WTC11 (cell line): Measurements from ENCODE around the gene GFRA1. TPM values are rescaled to one million over a fixed set of nuclear protein-coding genes. Genes with fewer than 3 reads are reported as not detected.

Source experiments
- ATAC-seq: fragments of 200-7000 bp; cut with Tn5 transposase; 2 replicates; pipeline ENCODE4 v1.10.0; 2021; ENCODE audit warnings: mild to moderate bottlenecking, moderate library complexity
- CTCF ChIA-PET: fragments of 300-600 bp; sonication (Branson Sonifier 250); formaldehyde crosslinking; loops from one replicate; lab custom pipeline; 2021; ENCODE audit warnings: antibody characterized with exemption; lab: Charles Lee
- POLR2A ChIA-PET: fragments of 350-600 bp; sonication (Branson Sonifier 250); formaldehyde crosslinking; loops from one replicate; lab custom pipeline; 2021; ENCODE audit warnings: antibody characterized with exemption; lab: Charles Lee
- DNase-seq: peaks from one replicate; pipeline ENCODE4 v3.0.0; 2021; ENCODE audit warnings: low spot score
- H3K27ac Mint-ChIP-seq: 2 replicates; pipeline ENCODE4 v1.8.0; 2021; ENCODE audit warnings: mixed read lengths
- H3K27me3 Mint-ChIP-seq: 2 replicates; pipeline ENCODE4 v1.8.0; 2021; ENCODE audit warnings: low read depth, mild to moderate bottlenecking, moderate library complexity, mixed read lengths
- H3K36me3 Mint-ChIP-seq: 2 replicates; pipeline ENCODE4 v1.8.0; 2021; ENCODE audit warnings: mixed read lengths
- H3K4me1 Mint-ChIP-seq: 2 replicates; pipeline ENCODE4 v1.8.0; 2022; ENCODE audit warnings: mixed read lengths
- H3K4me3 Mint-ChIP-seq: 2 replicates; pipeline ENCODE4 v1.8.0; 2021; ENCODE audit warnings: mild to moderate bottlenecking, moderate library complexity, mixed read lengths
- H3K9me3 Mint-ChIP-seq: 2 replicates; pipeline ENCODE4 v1.8.0; 2021; ENCODE audit warnings: mixed read lengths
- AFF4 ChIP-seq: sonication (generic); formaldehyde crosslinking; IDR thresholded peaks from 2 replicates; pipeline ENCODE4 v1.8.1; 2023; ENCODE audit warnings: mild to moderate bottlenecking, missing genetic modification reagents, borderline replicate concordance
- FOXP1 ChIP-seq: sonication (generic); formaldehyde crosslinking; IDR thresholded peaks from 2 replicates; pipeline ENCODE4 v1.8.0; 2022; ENCODE audit warnings: missing genetic modification reagents, mild to moderate bottlenecking, moderate library complexity, borderline replicate concordance
- GRHL2 ChIP-seq: fragments of 250-450 bp; sonication (Bioruptor Pico); IDR thresholded peaks from 2 replicates; pipeline ENCODE4 v1.8.0; 2022; ENCODE audit warnings: mild to moderate bottlenecking, moderate library complexity; ENCODE audit not compliant: insufficient replicate concordance, severe bottlenecking
- HMGXB4 ChIP-seq: sonication (generic); formaldehyde crosslinking; IDR thresholded peaks from 2 replicates; pipeline ENCODE4 v1.8.1; 2023; ENCODE audit warnings: mild to moderate bottlenecking, moderate library complexity, missing genetic modification reagents
- JUN ChIP-seq: sonication (generic); formaldehyde crosslinking; IDR thresholded peaks from 2 replicates; pipeline ENCODE4 v1.8.0; 2023; ENCODE audit warnings: mild to moderate bottlenecking, missing genetic modification reagents
- NFATC4 ChIP-seq: fragments of 250-450 bp; sonication (Bioruptor Pico); IDR thresholded peaks from 2 replicates; pipeline ENCODE4 v1.9.0; 2021; ENCODE audit warnings: mild to moderate bottlenecking
- NFE2L1 ChIP-seq: sonication (generic); formaldehyde crosslinking; IDR thresholded peaks from 2 replicates; pipeline ENCODE4 v1.8.1; 2023; ENCODE audit warnings: missing genetic modification reagents
- RORB ChIP-seq: fragments of 250-450 bp; sonication (Bioruptor Pico); IDR thresholded peaks from 2 replicates; pipeline ENCODE4 v1.9.0; 2021; ENCODE audit warnings: mild to moderate bottlenecking
- SMAD3 ChIP-seq: sonication (generic); formaldehyde crosslinking; IDR thresholded peaks from 2 replicates; pipeline ENCODE4 v1.8.0; 2022; ENCODE audit warnings: missing genetic modification reagents, mild to moderate bottlenecking, borderline replicate concordance
- SMAD4 ChIP-seq: sonication (generic); formaldehyde crosslinking; IDR thresholded peaks from 2 replicates; pipeline ENCODE4 v1.8.0; 2022; ENCODE audit warnings: mild to moderate bottlenecking, missing genetic modification reagents
- SOX15 ChIP-seq: fragments of 250-450 bp; sonication (Bioruptor Pico); IDR thresholded peaks from 2 replicates; pipeline ENCODE4 v1.9.0; 2021; ENCODE audit warnings: mild to moderate bottlenecking
- SP1 ChIP-seq: sonication (generic); formaldehyde crosslinking; conservative IDR thresholded peaks from 2 replicates; pipeline ENCODE4 v1.8.1; 2022; ENCODE audit warnings: missing genetic modification reagents
- TCF7 ChIP-seq: sonication (generic); formaldehyde crosslinking; IDR thresholded peaks from 2 replicates; pipeline ENCODE4 v1.8.0; 2022; ENCODE audit warnings: mild to moderate bottlenecking, low read depth, missing genetic modification reagents, moderate library complexity
- TEAD1 ChIP-seq: sonication (generic); formaldehyde crosslinking; IDR thresholded peaks from 2 replicates; pipeline ENCODE4 v1.8.0; 2022; ENCODE audit warnings: mild to moderate bottlenecking, missing genetic modification reagents
- TEAD4 ChIP-seq: sonication (generic); formaldehyde crosslinking; IDR thresholded peaks from 2 replicates; pipeline ENCODE4 v1.8.0; 2022; ENCODE audit warnings: mild to moderate bottlenecking, missing genetic modification reagents
- ZBTB21 ChIP-seq: sonication (generic); formaldehyde crosslinking; IDR thresholded peaks from 2 replicates; pipeline ENCODE4 v1.8.1; 2023; ENCODE audit warnings: mild to moderate bottlenecking, missing genetic modification reagents, borderline replicate concordance
- ZNF121 ChIP-seq: sonication (generic); formaldehyde crosslinking; IDR thresholded peaks from 2 replicates; pipeline ENCODE4 v1.8.0; 2023; ENCODE audit warnings: missing genetic modification reagents
- ZNF138 ChIP-seq: sonication (generic); formaldehyde crosslinking; conservative IDR thresholded peaks from 2 replicates; pipeline ENCODE4 v1.8.1; 2022; ENCODE audit warnings: mild to moderate bottlenecking, moderate library complexity, missing genetic modification reagents
- ZNF263 ChIP-seq: sonication (generic); formaldehyde crosslinking; IDR thresholded peaks from 2 replicates; pipeline ENCODE4 v1.8.1; 2022; ENCODE audit warnings: low read depth, mild to moderate bottlenecking, moderate library complexity, missing genetic modification reagents
- ZNF396 ChIP-seq: fragments of 250-450 bp; sonication (Bioruptor Pico); IDR thresholded peaks from 2 replicates; pipeline ENCODE4 v1.8.0; 2021; ENCODE audit warnings: mild to moderate bottlenecking, moderate library complexity, borderline replicate concordance
- total RNA-seq: library from RNA; stranded (reverse); gene quantifications from 3 replicates; pipeline ENCODE4 v1.2.3, GENCODE V29; 2021
- TF ChIP-seq, protein P1 (sequence below): sonication (generic); formaldehyde crosslinking; IDR thresholded peaks from 2 replicates; pipeline ENCODE4 v1.8.1; 2023; ENCODE audit warnings: mild to moderate bottlenecking, missing genetic modification reagents, moderate library complexity
- TF ChIP-seq, protein P2 (sequence below): sonication (generic); formaldehyde crosslinking; IDR thresholded peaks from 2 replicates; pipeline ENCODE4 v1.8.1; 2023; ENCODE audit warnings: mild to moderate bottlenecking, missing genetic modification reagents, moderate library complexity
- TF ChIP-seq, protein P3 (sequence below): sonication (generic); formaldehyde crosslinking; conservative IDR thresholded peaks from 2 replicates; pipeline ENCODE4 v1.8.1; 2023; ENCODE audit warnings: mild to moderate bottlenecking, low read depth, missing genetic modification reagents, moderate library complexity

The GFRA1 gene
- total RNA-seq, 1 experiment from 2014 or later: 4.4 TPM

DNA sequence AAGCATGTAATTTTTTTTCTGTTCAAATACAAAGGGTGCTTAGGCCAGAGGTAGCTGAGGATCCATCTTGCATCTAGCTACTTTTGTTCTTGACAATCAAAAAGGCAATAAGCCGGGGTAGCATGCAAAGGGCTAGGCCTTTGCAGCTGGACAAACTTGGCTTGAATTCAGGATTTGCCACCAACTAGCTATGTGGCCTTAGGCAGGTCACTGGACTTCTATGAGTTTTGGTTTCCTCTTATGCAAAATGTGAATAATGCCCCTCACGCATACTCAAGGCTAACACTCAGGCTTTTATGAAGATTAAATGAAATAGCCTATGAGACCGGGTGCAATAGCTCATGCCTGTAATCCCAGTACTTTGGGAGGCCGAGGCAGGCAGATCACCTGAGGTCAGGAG, 19.3 kb downstream of the GFRA1 start:
- Mint-ChIP-seq H3K4me3 (no peak overlapping the region), H3K27ac (no peak overlapping the region), H3K27me3 (no peaks in the 10 kb centered on the region), H3K4me1 (peaks cover 26% of the 10 kb centered on the region), H3K36me3 (no peaks in the 10 kb centered on the region), H3K9me3 (no peaks in the 10 kb centered on the region)
- ATAC-seq (no peak), DNase-seq (no peak)
- POLR2A ChIA-PET: no interaction called here
- TF ChIP-seq ZNF138 (CRISPR knock-in tag): no peak
- no peak for TF ChIP-seq HMGXB4 (CRISPR knock-in tag)
- TF ChIP-seq, protein P1, sequence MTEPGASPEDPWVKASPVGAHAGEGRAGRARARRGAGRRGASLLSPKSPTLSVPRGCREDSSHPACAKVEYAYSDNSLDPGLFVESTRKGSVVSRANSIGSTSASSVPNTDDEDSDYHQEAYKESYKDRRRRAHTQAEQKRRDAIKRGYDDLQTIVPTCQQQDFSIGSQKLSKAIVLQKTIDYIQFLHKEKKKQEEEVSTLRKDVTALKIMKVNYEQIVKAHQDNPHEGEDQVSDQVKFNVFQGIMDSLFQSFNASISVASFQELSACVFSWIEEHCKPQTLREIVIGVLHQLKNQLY (CRISPR knock-in tag): no peak
- no peak for TF ChIP-seq ZNF121
- TF ChIP-seq NFATC4 (CRISPR knock-in tag): no peak
- TF ChIP-seq SMAD4 (CRISPR knock-in tag): no peak
- no peak for TF ChIP-seq TCF7 (CRISPR knock-in tag)
- TF ChIP-seq RORB (CRISPR knock-in tag): no peak
- no peak for TF ChIP-seq JUN (CRISPR knock-in tag)
- TF ChIP-seq NFE2L1 (CRISPR knock-in tag): no peak
- no peak for TF ChIP-seq TEAD4 (CRISPR knock-in tag)
- no peak for TF ChIP-seq FOXP1
- no peak for TF ChIP-seq AFF4 (CRISPR knock-in tag)
- no peak for TF ChIP-seq ZNF396 (CRISPR knock-in tag)
- no peak for TF ChIP-seq SP1
- no peak for TF ChIP-seq SOX15 (CRISPR knock-in tag)
- TF ChIP-seq ZBTB21 (CRISPR knock-in tag): no peak
- TF ChIP-seq SMAD3 (CRISPR knock-in tag): no peak
- no peak for TF ChIP-seq TEAD1 (CRISPR knock-in tag)
- TF ChIP-seq GRHL2 (CRISPR knock-in tag): no peak
- CTCF ChIA-PET: no interaction called here

DNA sequence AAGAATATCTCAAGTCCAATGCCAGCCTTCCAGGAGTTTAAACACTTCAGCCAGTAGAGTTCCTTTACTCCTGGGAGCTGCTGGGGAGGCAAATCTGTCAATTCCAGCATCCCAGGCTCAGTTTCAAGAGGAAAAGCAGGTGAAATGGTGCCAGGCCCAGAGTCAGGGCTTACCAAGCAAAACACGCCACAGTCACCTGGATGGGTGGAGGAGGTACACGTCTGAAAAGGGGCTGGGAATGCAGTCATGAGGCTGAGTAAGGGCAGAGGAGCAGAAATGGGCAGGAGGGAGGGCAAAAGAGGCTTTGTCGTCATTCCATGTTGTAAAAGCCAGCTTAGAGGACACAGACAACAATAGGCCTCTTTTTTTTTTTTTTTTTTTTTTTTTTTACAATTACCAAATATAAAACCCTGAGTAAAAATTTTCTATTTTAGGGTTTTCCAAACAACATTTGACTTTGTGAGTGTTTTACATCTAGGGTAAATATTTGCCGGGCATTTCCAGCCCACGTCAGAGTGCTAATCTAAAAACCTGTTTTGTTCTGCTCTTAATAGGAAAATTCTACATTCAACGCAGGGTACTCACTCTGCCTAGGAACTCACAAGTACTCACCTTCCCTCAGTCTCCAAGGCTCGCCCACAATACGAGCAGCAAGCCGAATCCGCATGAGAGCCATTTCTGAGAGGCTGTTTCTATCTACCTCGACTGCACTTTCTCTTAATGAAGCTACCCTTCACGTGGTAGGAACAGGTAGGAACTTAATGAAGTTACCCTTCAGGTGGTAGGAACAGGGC, 21.2 kb downstream of the GFRA1 start:
- CTCF ChIA-PET: no interaction called here
- Mint-ChIP-seq H3K4me3 (no peak overlapping the region), H3K36me3 (no peaks in the 10 kb centered on the region), H3K27ac (no peak overlapping the region), H3K27me3 (no peaks in the 10 kb centered on the region), H3K9me3 (no peaks in the 10 kb centered on the region), H3K4me1 (peaks cover 23% of the 10 kb centered on the region)
- ATAC-seq: no peak
- POLR2A ChIA-PET: interaction anchor here (0.7 kb wide), 2 partner anchors 11 to 26 kb away, joined by 3 read pairs; no protein-coding TSS in a partner anchor
- DNase-seq: no peak
- TF ChIP-seq, protein P2, sequence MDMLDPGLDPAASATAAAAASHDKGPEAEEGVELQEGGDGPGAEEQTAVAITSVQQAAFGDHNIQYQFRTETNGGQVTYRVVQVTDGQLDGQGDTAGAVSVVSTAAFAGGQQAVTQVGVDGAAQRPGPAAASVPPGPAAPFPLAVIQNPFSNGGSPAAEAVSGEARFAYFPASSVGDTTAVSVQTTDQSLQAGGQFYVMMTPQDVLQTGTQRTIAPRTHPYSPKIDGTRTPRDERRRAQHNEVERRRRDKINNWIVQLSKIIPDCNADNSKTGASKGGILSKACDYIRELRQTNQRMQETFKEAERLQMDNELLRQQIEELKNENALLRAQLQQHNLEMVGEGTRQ (CRISPR knock-in tag): no peak
- TF ChIP-seq, protein P3, sequence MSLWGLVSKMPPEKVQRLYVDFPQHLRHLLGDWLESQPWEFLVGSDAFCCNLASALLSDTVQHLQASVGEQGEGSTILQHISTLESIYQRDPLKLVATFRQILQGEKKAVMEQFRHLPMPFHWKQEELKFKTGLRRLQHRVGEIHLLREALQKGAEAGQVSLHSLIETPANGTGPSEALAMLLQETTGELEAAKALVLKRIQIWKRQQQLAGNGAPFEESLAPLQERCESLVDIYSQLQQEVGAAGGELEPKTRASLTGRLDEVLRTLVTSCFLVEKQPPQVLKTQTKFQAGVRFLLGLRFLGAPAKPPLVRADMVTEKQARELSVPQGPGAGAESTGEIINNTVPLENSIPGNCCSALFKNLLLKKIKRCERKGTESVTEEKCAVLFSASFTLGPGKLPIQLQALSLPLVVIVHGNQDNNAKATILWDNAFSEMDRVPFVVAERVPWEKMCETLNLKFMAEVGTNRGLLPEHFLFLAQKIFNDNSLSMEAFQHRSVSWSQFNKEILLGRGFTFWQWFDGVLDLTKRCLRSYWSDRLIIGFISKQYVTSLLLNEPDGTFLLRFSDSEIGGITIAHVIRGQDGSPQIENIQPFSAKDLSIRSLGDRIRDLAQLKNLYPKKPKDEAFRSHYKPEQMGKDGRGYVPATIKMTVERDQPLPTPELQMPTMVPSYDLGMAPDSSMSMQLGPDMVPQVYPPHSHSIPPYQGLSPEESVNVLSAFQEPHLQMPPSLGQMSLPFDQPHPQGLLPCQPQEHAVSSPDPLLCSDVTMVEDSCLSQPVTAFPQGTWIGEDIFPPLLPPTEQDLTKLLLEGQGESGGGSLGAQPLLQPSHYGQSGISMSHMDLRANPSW (CRISPR knock-in tag): no peak
- TF ChIP-seq ZNF263 (CRISPR knock-in tag) (no peak), SMAD3 (CRISPR knock-in tag) (no peak), TEAD4 (CRISPR knock-in tag) (no peak)
